ENCODE measurements around the gene GPR3. TPM values are rescaled to one million over a fixed set of nuclear protein-coding genes. Genes with fewer than 3 reads are reported as not detected.

GPR3 gene
- total and polyA plus RNA-seq, 3 donors from 2014 or later, result 0.12 to 0.47 (median 0.20) TPM

GRCh38 chr1:27391511-27392095 lies 819 bp upstream of the GPR3 start:
- WGBS, 2 donors, result 11 to 14% methylated on average over 13 of the region's 13 CpGs
- TF ChIP-seq, protein P1, sequence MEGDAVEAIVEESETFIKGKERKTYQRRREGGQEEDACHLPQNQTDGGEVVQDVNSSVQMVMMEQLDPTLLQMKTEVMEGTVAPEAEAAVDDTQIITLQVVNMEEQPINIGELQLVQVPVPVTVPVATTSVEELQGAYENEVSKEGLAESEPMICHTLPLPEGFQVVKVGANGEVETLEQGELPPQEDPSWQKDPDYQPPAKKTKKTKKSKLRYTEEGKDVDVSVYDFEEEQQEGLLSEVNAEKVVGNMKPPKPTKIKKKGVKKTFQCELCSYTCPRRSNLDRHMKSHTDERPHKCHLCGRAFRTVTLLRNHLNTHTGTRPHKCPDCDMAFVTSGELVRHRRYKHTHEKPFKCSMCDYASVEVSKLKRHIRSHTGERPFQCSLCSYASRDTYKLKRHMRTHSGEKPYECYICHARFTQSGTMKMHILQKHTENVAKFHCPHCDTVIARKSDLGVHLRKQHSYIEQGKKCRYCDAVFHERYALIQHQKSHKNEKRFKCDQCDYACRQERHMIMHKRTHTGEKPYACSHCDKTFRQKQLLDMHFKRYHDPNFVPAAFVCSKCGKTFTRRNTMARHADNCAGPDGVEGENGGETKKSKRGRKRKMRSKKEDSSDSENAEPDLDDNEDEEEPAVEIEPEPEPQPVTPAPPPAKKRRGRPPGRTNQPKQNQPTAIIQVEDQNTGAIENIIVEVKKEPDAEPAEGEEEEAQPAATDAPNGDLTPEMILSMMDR (IDR thresholded peaks at IDR 0.05), result no peak
- TF ChIP-seq POLR2A (IDR thresholded peaks at IDR 0.05), result no peak
- H3K27ac ChIP-seq, result no peak overlapping the region

GRCh38 chr1:27392778-27393635 lies 585 bp downstream of the GPR3 start:
- peaks cover 17% of the 10 kb centered on the region for H3K4me1 ChIP-seq
- WGBS, 2 donors, result 35 to 49% methylated on average over 11 to 30 of the region's 30 CpGs

More at GRCh38 chr1:27391511-27392095, 819 bp upstream of the GPR3 start:
- Histone ChIP-seq H3K27me3 (no peaks in the 10 kb centered on the region), H3K4me1 (peaks cover 17% of the 10 kb centered on the region), H3K9me3 (no peaks in the 10 kb centered on the region), H3K4me3 (peak overlapping the region; percentile 48 to 54), H3K36me3 (ENCODE audit: low read depth, missing control alignments) (no peaks in the 10 kb centered on the region)
- intact Hi-C loops (cut with DNase I; ENCODE audit: low total_unique reads), result loop anchor here (5.0 to 10.0 kb wide), 2 partner anchors 89 to 213 kb away; partner anchors contain the start of gene AHDC1
- peak; percentile 52 for DNase-seq

DNA sequence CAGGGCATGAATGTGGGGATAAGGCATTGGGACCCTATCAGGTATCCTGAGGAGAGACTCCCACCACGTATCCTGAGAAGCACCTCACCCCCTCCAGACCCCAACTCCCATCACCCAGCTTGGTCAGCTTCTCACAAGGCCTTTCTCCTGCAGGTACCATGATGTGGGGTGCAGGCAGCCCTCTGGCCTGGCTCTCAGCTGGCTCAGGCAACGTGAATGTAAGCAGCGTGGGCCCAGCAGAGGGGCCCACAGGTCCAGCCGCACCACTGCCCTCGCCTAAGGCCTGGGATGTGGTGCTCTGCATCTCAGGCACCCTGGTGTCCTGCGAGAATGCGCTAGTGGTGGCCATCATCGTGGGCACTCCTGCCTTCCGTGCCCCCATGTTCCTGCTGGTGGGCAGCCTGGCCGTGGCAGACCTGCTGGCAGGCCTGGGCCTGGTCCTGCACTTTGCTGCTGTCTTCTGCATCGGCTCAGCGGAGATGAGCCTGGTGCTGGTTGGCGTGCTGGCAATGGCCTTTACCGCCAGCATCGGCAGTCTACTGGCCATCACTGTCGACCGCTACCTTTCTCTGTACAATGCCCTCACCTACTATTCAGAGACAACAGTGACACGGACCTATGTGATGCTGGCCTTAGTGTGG lies 1.3 kb downstream of the GPR3 start:
- TF ChIP-seq, protein P1 (IDR thresholded peaks at IDR 0.05), result no peak
- TF ChIP-seq POLR2A (IDR thresholded peaks at IDR 0.05), result no peak
- H3K9me3 ChIP-seq, result no peaks in the 10 kb centered on the region
- no peaks in the 10 kb centered on the region for H3K36me3 ChIP-seq (ENCODE audit: low read depth, missing control alignments)
- no peak for DNase-seq
- no peak overlapping the region for H3K4me3 ChIP-seq
- intact Hi-C loops (cut with DNase I; ENCODE audit: low total_unique reads), result loop anchor here (5.0 to 10.0 kb wide), 2 partner anchors 91 to 211 kb away; partner anchors contain the start of gene AHDC1
- WGBS, 2 donors, result 92 to 96% methylated on average over 11 to 18 of the region's 18 CpGs
- no peaks in the 10 kb centered on the region for H3K27me3 ChIP-seq
- peaks cover 17% of the 10 kb centered on the region for H3K4me1 ChIP-seq
- H3K27ac ChIP-seq, result no peak overlapping the region

More at GRCh38 chr1:27392778-27393635, 585 bp downstream of the GPR3 start:
- Histone ChIP-seq H3K27ac (no peak overlapping the region), H3K9me3 (no peaks in the 10 kb centered on the region), H3K36me3 (ENCODE audit: low read depth, missing control alignments) (no peaks in the 10 kb centered on the region), H3K27me3 (no peaks in the 10 kb centered on the region), H3K4me3 (peak overlapping the region; percentile 48 to 54)
- TF ChIP-seq, protein P1 (IDR thresholded peaks at IDR 0.05), result no peak
- no peak for TF ChIP-seq POLR2A (IDR thresholded peaks at IDR 0.05)
- intact Hi-C loops (cut with DNase I; ENCODE audit: low total_unique reads), result loop anchor here (5.0 to 10.0 kb wide), 2 partner anchors 91 to 212 kb away; partner anchors contain the start of gene AHDC1
- DNase-seq, result no peak

- Histone ChIP-seq H3K27me3 (no peaks in the 10 kb centered on the region), H3K4me1 (peaks cover 17% of the 10 kb centered on the region)
- intact Hi-C loops (cut with DNase I; ENCODE audit: low total_unique reads), result loop anchor here (5.0 to 10.0 kb wide), 2 partner anchors 92 to 211 kb away; partner anchors contain the start of gene AHDC1
Observed at GRCh38 chr1:27394282-27394658, 1.8 kb downstream of the GPR3 start.

More at GRCh38 chr1:27394282-27394658, 1.8 kb downstream of the GPR3 start:
- Histone ChIP-seq H3K27ac (no peak overlapping the region), H3K4me3 (no peak overlapping the region), H3K9me3 (no peaks in the 10 kb centered on the region), H3K36me3 (ENCODE audit: low read depth, missing control alignments) (no peaks in the 10 kb centered on the region)
- TF ChIP-seq, protein P1 (IDR thresholded peaks at IDR 0.05), result no peak
- TF ChIP-seq POLR2A (IDR thresholded peaks at IDR 0.05), result no peak
- DNase-seq, result no peak
- WGBS, 2 donors, result 92 to 96% methylated on average over 3 to 9 of the region's 9 CpGs
